Activated CD8-positive, alpha-beta T cell treated with anti-CD3 and anti-CD28 coated beads, Interleukin-2, amount 10 ng/mL, durations not matched to agents 7 days and 5 days (primary cell): ENCODE data around the gene CEP41. TPM values are rescaled to one million over a fixed set of nuclear protein-coding genes. Genes with fewer than 3 reads are reported as not detected.

Source experiments
- ATAC-seq: fragments of 150-1000 bp; cut with Tn5 transposase; one replicate; pipeline ENCODE4 v1.10.0; 2021; ENCODE audit warnings: moderate library complexity
- CTCF ChIA-PET: fragments of 350-600 bp; sonication (Branson Sonifier 250); formaldehyde crosslinking; loops from one replicate; lab custom pipeline; 2021; ENCODE audit warnings: antibody characterized with exemption; lab: Charles Lee
- POLR2A ChIA-PET: fragments of 350-600 bp; sonication (Branson Sonifier 250); formaldehyde crosslinking; loops from one replicate; lab custom pipeline; 2021; ENCODE audit warnings: antibody characterized with exemption; lab: Charles Lee
- DNase-seq: peaks from one replicate; pipeline ENCODE4 v3.0.0-alpha.2; 2020
- H3K27ac Mint-ChIP-seq: one replicate; pipeline ENCODE4 v1.8.0; 2021; ENCODE audit warnings: mild to moderate bottlenecking, mixed read lengths
- H3K27me3 Mint-ChIP-seq: one replicate; pipeline ENCODE4 v1.8.0; 2021; ENCODE audit warnings: low read depth, mixed read lengths
- H3K36me3 Mint-ChIP-seq: one replicate; pipeline ENCODE4 v1.8.0; 2021; ENCODE audit warnings: low read depth, mixed read lengths
- H3K4me1 Mint-ChIP-seq: one replicate; pipeline ENCODE4 v1.8.0; 2021; ENCODE audit warnings: low read depth, mixed read lengths
- H3K4me3 Mint-ChIP-seq: one replicate; pipeline ENCODE4 v1.8.0; 2021; ENCODE audit warnings: mild to moderate bottlenecking, mixed read lengths
- H3K9me3 Mint-ChIP-seq: one replicate; pipeline ENCODE4 v1.8.0; 2022; ENCODE audit warnings: mixed read lengths; ENCODE audit not compliant: insufficient read depth
- total RNA-seq, 2 experiments: library from RNA; stranded (reverse); gene quantifications; one replicate each; pipeline ENCODE4 v1.2.3, GENCODE V29; 2021

CEP41 gene
- total RNA-seq, 2 experiments from 2014 or later, result 27.6 to 31.1 TPM

- ATAC-seq (no peak), DNase-seq (no peak)
- Mint-ChIP-seq H3K4me3 (no peak overlapping the region), H3K27ac (no peak overlapping the region), H3K9me3 (peaks cover 3% of the 10 kb centered on the region), H3K27me3 (no peaks in the 10 kb centered on the region), H3K36me3 (peaks cover 2% of the 10 kb centered on the region), H3K4me1 (peaks cover under 1% of the 10 kb centered on the region)
- ChIA-PET CTCF (no interaction called here), POLR2A (no interaction called here)
Observed at GRCh38 chr7:130374507-130374906, 66.3 kb downstream of the CEP41 start.

- H3K9me3 Mint-ChIP-seq, result peaks cover 3% of the 10 kb centered on the region
- H3K27ac Mint-ChIP-seq, result no peak overlapping the region
- DNase-seq (no peak), ATAC-seq (no peak)
- ChIA-PET POLR2A (no interaction called here), CTCF (no interaction called here)
- H3K4me1 Mint-ChIP-seq, result peaks cover 18% of the 10 kb centered on the region
- H3K36me3 Mint-ChIP-seq, result peaks cover 2% of the 10 kb centered on the region
- H3K27me3 Mint-ChIP-seq, result no peaks in the 10 kb centered on the region
- H3K4me3 Mint-ChIP-seq, result no peak overlapping the region
Observed at GRCh38 chr7:130372402-130373165, 68.2 kb downstream of the CEP41 start.

- ChIA-PET POLR2A (no interaction called here), CTCF (interaction anchor here (0.6 kb wide), 1 partner anchor 22 kb away, joined by 3 read pairs; no protein-coding TSS in a partner anchor)
- H3K27me3 Mint-ChIP-seq, result no peaks in the 10 kb centered on the region
- ATAC-seq (no peak), DNase-seq (no peak)
- H3K4me3 Mint-ChIP-seq, result no peak overlapping the region
- H3K36me3 Mint-ChIP-seq, result peaks cover 2% of the 10 kb centered on the region
- H3K4me1 Mint-ChIP-seq, result peaks cover 27% of the 10 kb centered on the region
- no peak overlapping the region for H3K27ac Mint-ChIP-seq
- peaks cover 7% of the 10 kb centered on the region for H3K9me3 Mint-ChIP-seq
Observed at GRCh38 chr7:130371046-130371445, 69.8 kb downstream of the CEP41 start.

GRCh38 chr7:130369831-130370550 is 70.8 kb downstream of the CEP41 start:
- peaks cover 4% of the 10 kb centered on the region for H3K9me3 Mint-ChIP-seq
- H3K27me3 Mint-ChIP-seq, result no peaks in the 10 kb centered on the region
- H3K4me3 Mint-ChIP-seq, result no peak overlapping the region
- peaks cover 2% of the 10 kb centered on the region for H3K36me3 Mint-ChIP-seq
- no peak for DNase-seq
- H3K27ac Mint-ChIP-seq, result no peak overlapping the region
- POLR2A ChIA-PET, result no interaction called here
- CTCF ChIA-PET, result no interaction called here
- H3K4me1 Mint-ChIP-seq, result peaks cover 27% of the 10 kb centered on the region
- ATAC-seq, result no peak

- H3K27ac Mint-ChIP-seq, result peak overlapping the region; percentile 9
- ChIA-PET POLR2A (no interaction called here), CTCF (no interaction called here)
- DNase-seq, result no peak
- H3K27me3 Mint-ChIP-seq, result no peaks in the 10 kb centered on the region
- H3K4me3 Mint-ChIP-seq, result no peak overlapping the region
- H3K9me3 Mint-ChIP-seq, result peaks cover 4% of the 10 kb centered on the region
- ATAC-seq, result no peak
- peaks cover 2% of the 10 kb centered on the region for H3K36me3 Mint-ChIP-seq
- H3K4me1 Mint-ChIP-seq, result peaks cover 27% of the 10 kb centered on the region
Observed at GRCh38 chr7:130369110-130369711, 71.6 kb downstream of the CEP41 start.

GRCh38 chr7:130367836-130368746 is 72.7 kb downstream of the CEP41 start:
- no peak for ATAC-seq
- no peaks in the 10 kb centered on the region for H3K27me3 Mint-ChIP-seq
- ChIA-PET CTCF (no interaction called here), POLR2A (no interaction called here)
- H3K27ac Mint-ChIP-seq, result no peak overlapping the region
- H3K4me1 Mint-ChIP-seq, result peaks cover 27% of the 10 kb centered on the region
- DNase-seq, result no peak
- H3K4me3 Mint-ChIP-seq, result no peak overlapping the region
- H3K36me3 Mint-ChIP-seq, result peaks cover 2% of the 10 kb centered on the region
- peaks cover 4% of the 10 kb centered on the region for H3K9me3 Mint-ChIP-seq

- Mint-ChIP-seq H3K27ac (peak overlapping the region; percentile 39), H3K27me3 (no peaks in the 10 kb centered on the region), H3K9me3 (peaks cover 4% of the 10 kb centered on the region), H3K36me3 (peaks cover 2% of the 10 kb centered on the region), H3K4me1 (peaks cover 27% of the 10 kb centered on the region), H3K4me3 (peak overlapping the region; percentile 8)
- ChIA-PET POLR2A (no interaction called here), CTCF (no interaction called here)
- no peak for ATAC-seq
- DNase-seq, result peak; percentile 24
Observed at GRCh38 chr7:130367088-130367755, 73.6 kb downstream of the CEP41 start.

- DNase-seq, result no peak
- Mint-ChIP-seq H3K27me3 (no peaks in the 10 kb centered on the region), H3K4me3 (no peak overlapping the region), H3K9me3 (peaks cover 4% of the 10 kb centered on the region), H3K4me1 (peaks cover 27% of the 10 kb centered on the region), H3K27ac (no peak overlapping the region), H3K36me3 (peaks cover 2% of the 10 kb centered on the region)
- ChIA-PET POLR2A (no interaction called here), CTCF (no interaction called here)
- ATAC-seq, result no peak
Observed at GRCh38 chr7:130366564-130366963, 74.3 kb downstream of the CEP41 start.

GRCh38 chr7:130365511-130366441 is 75.0 kb downstream of the CEP41 start:
- Mint-ChIP-seq H3K4me1 (peaks cover 27% of the 10 kb centered on the region), H3K9me3 (peaks cover 8% of the 10 kb centered on the region), H3K27ac (no peak overlapping the region), H3K4me3 (no peak overlapping the region), H3K27me3 (no peaks in the 10 kb centered on the region), H3K36me3 (peaks cover 2% of the 10 kb centered on the region)
- DNase-seq, result no peak
- ATAC-seq, result no peak
- ChIA-PET CTCF (no interaction called here), POLR2A (no interaction called here)

GRCh38 chr7:130365088-130365487 is 75.7 kb downstream of the CEP41 start:
- ChIA-PET CTCF (no interaction called here), POLR2A (no interaction called here)
- Mint-ChIP-seq H3K27ac (no peak overlapping the region), H3K4me1 (peaks cover 27% of the 10 kb centered on the region), H3K36me3 (peaks cover 2% of the 10 kb centered on the region), H3K4me3 (no peak overlapping the region), H3K27me3 (no peaks in the 10 kb centered on the region), H3K9me3 (peaks cover 15% of the 10 kb centered on the region)
- DNase-seq (no peak), ATAC-seq (no peak)
